ENCODE measurements around the gene GOLGA6D. TPM values are rescaled to one million over a fixed set of nuclear protein-coding genes. Genes with fewer than 3 reads are reported as not detected.
"Not testable (repeated sequence)": the region's sequence is repeated elsewhere in the genome, so short reads cannot be mapped to it uniquely, and the experiment has no call there.

Gene GOLGA6D
- total RNA-seq, 1 experiment from 2014 or later = not detected

DNA sequence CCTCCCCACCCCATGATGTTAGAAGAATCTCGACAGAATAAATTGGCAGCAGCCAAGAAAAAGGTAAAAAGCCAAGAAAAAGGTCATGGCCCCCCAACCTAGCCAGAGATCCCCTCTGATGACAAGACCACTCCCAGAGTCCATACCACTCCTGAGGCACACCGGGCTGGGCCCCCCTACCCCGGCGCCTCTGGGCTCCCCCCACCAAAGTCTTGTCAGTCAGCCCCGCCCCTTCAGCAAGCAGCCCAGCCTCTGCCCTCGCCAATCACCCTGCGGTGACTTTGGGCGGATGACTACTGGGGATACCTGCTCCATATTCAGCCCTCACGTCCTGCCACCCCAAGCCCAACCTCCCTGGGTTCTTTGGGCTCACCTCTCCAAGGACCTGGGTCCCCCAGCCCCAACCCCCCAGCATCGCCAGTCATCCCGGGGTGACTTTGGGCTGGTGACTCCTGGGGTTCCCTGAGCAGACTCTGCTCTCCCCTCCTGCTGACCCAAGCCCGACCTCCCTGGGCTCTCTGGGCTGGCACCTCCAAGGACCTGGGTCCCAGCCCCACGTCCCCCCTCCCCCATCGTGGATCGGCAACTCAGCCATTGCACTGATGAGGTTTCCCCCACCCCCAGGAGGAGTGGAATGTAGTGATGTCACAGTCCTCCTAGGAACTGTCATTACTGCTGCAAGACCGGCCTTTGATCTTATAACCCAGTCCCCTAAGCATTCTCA is 23.9 kb upstream of the GOLGA6D start:
- not testable (repeated sequence) for DNase-seq; H3K27me3 ChIP-seq; H3K27ac ChIP-seq; H3K4me1 ChIP-seq; H3K36me3 ChIP-seq; H3K4me3 ChIP-seq; H3K9me3 ChIP-seq (replicated peaks)

DNA sequence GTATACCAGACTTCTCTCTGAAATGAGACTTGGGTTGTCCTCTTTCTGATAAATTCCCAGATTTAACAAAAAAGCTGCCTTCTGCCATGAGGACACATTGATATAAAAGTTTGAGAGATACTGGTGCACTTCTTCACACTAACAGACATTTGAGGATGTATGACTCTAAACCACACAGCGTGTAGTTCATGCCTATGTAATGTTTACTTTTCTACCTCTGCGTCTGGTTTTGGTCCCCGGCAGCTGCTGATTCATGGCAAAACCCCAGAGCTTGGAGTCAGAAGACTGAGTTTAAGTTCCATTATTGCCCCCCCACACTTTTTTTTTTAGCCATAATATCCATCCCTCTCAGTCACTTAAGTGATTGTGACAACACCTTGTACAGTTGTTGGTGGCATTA is 22.8 kb upstream of the GOLGA6D start:
- not testable (repeated sequence) for H3K27ac ChIP-seq; H3K9me3 ChIP-seq (replicated peaks); H3K36me3 ChIP-seq; H3K4me1 ChIP-seq; H3K27me3 ChIP-seq; H3K4me3 ChIP-seq; DNase-seq

DNA sequence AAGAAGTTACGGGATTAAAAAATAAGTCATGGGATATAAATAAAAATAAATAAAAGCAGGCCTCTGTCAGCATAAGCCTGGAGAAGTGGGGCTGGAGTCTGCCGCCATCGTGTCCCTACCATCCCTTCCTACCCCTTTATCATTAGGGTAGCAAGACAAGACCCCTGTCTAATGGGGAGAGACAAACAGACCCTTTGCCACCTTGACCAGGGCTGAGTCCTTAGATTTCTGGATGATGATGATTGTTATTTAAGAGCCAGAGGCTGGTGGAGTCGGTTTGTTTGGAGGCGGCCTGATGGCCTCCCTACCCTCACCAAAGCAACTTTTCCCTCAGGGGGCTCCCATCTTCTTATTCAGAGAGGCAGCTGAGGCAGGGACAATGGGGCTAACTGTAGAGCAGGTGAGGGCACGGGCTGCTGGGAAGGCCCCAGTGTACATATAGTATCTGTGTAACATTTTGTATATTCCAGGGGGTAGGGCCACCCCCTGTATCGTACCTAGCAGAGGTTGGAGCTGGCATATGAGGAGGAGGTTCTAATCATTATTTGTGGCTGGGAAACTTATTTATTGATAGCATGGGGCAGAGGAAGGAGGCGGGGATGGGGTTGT is 8.8 kb upstream of the GOLGA6D start:
- not testable (repeated sequence) for DNase-seq; H3K4me1 ChIP-seq; H3K27ac ChIP-seq; H3K36me3 ChIP-seq; H3K27me3 ChIP-seq; H3K4me3 ChIP-seq; H3K9me3 ChIP-seq (replicated peaks)

DNA sequence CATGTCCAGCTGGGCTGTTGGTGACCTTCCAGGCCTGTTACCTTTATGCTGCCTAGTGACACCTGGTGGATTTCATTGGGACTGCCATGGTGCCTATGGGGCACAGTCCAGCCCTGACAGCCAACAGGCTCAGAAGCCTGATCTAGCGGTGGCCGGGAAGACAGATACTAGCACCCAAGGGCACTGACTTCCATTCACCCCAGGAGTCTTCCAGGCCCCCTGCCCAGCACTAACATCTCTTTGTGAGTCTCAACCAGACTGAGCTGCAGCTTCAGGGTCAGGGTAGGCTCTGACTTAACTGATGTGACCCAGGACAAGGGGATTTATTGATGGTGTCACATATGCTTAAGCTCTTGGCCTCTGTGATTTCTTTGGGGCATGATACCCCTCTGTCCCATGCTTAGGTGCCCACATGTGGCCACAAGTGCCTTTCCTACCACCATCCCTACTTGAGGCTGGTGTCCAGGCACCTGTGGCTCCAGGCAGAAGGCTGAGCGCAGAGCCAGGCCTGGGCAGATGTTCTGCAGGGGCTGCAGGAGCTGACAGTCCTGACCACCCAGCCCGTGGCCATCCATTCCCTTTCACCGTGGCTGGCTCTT is 8.0 kb upstream of the GOLGA6D start:
- not testable (repeated sequence) for H3K36me3 ChIP-seq; H3K27ac ChIP-seq; H3K9me3 ChIP-seq (replicated peaks); H3K4me3 ChIP-seq; H3K4me1 ChIP-seq; H3K27me3 ChIP-seq
- peak in 1 of 2 experiments; percentile 57 for DNase-seq

DNA sequence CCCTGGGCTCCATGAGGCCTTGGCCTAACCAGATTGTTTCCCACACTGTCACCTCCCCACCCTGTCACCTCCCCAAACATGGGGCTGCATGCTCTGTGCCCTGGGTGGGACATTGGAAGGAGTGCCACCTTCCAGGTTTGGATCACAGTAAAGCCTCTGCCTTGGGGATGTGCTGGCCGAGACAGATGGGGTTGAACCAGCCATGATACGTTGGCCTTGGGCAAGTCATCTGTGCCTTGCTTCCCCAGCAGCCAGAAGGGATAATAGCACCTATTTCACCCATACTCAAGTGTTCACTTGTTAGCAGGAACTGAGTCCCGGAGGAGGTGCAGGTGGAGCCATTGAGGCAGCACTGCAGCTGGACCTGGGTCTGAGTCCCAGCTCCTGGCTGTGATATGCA is 7.0 kb upstream of the GOLGA6D start:
- H3K4me3 ChIP-seq; DNase-seq; H3K27me3 ChIP-seq; H3K27ac ChIP-seq; H3K36me3 ChIP-seq; H3K4me1 ChIP-seq; H3K9me3 ChIP-seq (replicated peaks): not testable (repeated sequence)

DNA sequence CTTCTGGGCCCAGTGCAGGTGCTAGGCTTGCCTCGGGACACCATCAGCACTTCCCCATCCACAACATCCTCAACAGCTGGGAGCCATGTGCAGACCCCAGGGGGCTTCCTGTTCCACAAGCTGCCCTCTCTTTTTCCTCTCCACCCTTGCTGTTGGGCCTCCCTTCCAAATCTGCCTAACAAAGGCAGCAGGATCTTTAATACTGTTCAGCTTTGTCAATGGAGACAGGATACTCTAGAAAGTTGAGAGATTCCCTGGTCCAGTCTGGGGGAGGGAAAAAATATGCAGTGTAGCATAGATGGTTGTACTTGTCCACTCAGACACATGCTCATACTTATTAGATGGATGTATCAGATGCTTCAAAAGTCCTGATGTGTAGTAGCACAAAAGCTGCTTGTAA is 4.1 kb upstream of the GOLGA6D start:
- not testable (repeated sequence) for H3K4me3 ChIP-seq, DNase-seq

DNA sequence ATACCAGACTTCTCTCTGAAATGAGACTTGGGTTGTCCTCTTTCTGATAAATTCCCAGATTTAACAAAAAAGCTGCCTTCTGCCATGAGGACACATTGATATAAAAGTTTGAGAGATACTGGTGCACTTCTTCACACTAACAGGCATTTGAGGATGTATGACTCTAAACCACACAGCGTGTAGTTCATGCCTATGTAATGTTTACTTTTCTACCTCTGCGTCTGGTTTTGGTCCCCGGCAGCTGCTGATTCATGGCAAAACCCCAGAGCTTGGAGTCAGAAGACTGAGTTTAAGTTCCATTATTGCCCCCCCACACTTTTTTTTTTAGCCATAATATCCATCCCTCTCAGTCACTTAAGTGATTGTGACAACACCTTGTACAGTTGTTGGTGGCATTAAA is 1.5 kb downstream of the GOLGA6D start:
- not testable (repeated sequence) for H3K4me1 ChIP-seq; H3K27ac ChIP-seq; DNase-seq; H3K36me3 ChIP-seq; H3K9me3 ChIP-seq (replicated peaks); H3K4me3 ChIP-seq; H3K27me3 ChIP-seq

More for the DNA sequence above, 4.1 kb upstream of the GOLGA6D start:
- H3K4me1 ChIP-seq; H3K9me3 ChIP-seq (replicated peaks); H3K27ac ChIP-seq; H3K27me3 ChIP-seq; H3K36me3 ChIP-seq: not testable (repeated sequence)

DNA sequence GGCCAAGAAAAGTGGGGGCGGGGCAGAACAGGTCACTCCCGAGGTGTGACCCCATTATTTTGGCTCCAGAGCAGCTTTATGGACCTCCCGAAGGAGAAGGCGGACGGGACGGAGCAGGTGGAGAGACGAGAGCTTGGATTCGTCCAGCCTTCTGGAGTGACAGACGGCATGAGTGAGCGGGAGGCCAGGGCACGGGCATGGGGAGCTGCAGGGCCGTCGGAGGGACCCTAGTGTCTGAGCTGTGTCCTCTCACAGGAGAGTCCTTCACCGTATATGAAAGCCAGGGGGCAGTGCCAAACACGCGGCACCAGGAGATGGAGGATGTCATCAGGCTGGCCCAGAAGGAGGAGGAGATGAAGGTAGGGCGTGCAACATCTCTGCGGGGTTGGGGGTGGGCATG is 11.0 kb downstream of the GOLGA6D start:
- H3K27me3 ChIP-seq; H3K36me3 ChIP-seq; H3K27ac ChIP-seq; H3K4me3 ChIP-seq; DNase-seq; H3K4me1 ChIP-seq; H3K9me3 ChIP-seq (replicated peaks): not testable (repeated sequence)

DNA sequence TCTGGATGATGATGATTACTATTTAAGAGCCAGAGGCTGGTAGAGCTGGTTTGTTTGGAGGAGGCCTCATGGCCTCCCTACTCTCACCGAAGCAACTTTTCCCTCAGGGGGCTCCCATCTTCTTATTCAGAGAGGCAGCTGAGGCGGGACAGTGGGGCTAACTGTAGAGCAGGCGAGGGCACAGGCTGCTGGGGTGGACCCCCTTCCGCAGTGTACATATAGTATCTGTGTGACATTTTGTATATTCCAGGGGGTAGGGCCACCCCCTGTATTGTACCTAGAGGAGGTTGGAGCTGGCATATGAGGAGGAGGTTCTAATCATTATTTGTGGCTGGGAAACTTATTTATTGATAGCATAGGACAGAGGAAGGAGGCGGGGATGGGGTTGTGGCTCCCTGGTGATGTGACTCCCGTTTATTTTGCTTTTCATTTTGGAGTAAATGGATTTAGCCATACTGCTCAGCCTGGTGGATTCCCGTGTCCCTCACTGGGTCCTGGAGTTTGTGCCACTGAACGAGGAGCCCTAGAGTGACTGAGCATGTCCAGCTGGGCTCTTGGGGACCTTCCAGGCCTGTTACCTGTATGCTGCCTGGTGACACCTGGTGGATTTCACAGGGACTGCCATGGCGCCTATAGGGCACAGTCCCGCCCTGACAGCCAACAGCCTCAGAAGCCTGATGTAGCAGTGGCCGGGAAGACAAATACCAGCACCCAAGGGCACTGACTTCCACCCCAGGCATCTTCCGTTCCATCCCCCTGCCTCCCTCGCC is 16.1 kb downstream of the GOLGA6D start:
- not testable (repeated sequence) for H3K36me3 ChIP-seq; H3K27ac ChIP-seq; DNase-seq; H3K4me1 ChIP-seq; H3K4me3 ChIP-seq; H3K9me3 ChIP-seq (replicated peaks); H3K27me3 ChIP-seq

DNA sequence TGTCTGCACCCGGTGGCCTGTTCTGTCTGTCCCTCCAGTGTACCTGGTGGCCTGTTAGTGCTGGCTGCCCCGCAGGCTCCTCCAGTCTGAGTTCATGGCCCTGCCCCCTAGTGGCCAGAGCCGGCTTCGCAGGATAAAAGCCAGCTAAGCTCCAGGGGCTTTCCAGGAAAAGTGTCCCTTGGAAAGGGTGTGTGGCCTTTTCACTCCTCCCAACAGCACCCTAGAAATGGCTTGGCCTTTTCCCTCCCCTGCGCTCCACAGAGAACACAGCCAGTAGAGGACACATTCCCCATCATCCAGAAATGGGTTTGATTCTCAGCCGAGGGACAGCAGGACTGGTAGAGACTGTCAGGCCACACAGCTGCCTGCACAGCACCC is 16.7 kb downstream of the GOLGA6D start:
- not testable (repeated sequence) for H3K27ac ChIP-seq; H3K9me3 ChIP-seq (replicated peaks); H3K4me3 ChIP-seq; H3K36me3 ChIP-seq; H3K27me3 ChIP-seq; H3K4me1 ChIP-seq
- DNase-seq = peak in 1 of 2 experiments; percentile 49

DNA sequence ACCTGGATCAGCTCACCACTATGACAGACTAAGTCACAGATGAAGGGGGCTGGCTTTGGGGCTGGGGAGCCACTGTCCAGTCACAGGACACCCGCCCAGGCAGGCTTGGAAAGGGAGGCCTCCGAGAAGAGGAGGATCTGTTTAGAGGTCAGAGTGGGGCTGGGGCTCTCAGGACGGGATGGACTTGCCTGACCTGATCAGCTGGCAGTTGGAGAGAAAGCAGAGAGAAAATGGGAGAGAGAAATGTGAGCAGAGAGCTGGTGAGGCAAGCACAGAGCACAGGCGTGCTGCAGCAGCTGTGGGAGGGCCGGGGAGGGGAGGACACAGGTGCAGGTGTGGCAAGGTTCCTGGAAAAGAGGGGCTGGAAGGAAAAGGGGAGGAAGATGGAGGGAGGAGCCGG is 17.4 kb downstream of the GOLGA6D start:
- DNase-seq; H3K27me3 ChIP-seq; H3K27ac ChIP-seq; H3K9me3 ChIP-seq (replicated peaks); H3K36me3 ChIP-seq; H3K4me1 ChIP-seq; H3K4me3 ChIP-seq: not testable (repeated sequence)

DNA sequence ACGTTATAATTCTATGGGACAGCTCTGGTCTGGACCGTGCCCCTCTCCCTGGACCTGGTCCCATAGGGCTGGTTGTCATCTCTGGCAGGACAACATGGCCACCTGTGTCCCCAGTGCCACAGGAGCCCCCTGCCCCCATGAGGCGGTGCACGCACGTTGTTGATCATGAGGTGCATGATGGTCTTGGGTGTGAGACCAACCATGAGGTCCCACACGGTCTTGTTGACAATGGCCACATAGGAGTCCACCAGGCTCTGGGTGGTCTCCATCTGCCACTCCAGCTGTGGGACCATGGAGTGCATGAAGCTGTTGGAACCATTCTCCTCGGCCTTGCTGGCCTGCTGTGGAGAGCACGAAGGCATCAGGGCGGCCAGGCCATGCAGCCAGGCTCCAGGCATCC is 19.7 kb downstream of the GOLGA6D start:
- Histone ChIP-seq H3K4me1 (no peaks in the 10 kb centered on the region), H3K27me3 (peaks cover 12% of the 10 kb centered on the region), H3K9me3 (replicated peaks) (no peaks in the 10 kb centered on the region), H3K4me3 (no peak overlapping the region), H3K27ac (no peak overlapping the region), H3K36me3 (no peaks in the 10 kb centered on the region)
- no peak for DNase-seq

DNA sequence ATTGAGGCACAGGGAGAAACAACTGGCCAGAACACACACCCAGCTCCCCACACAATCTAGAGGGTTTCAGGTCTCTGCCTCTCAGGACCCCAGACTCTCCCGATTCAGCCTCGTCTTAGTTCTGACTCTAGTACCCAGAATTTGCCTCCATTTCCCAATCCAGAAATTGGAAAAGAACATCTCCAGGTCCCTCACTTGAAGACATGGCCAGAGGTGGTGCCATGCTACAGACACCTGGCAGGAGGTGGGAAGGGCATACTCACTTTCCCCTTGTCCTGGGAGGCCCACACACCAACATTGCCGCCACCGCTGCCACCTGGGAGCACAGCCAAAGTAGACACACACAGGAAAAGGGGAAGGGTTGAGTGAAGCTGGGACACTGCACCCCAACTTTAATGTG is 20.1 kb downstream of the GOLGA6D start:
- H3K4me3 ChIP-seq; H3K4me1 ChIP-seq; H3K9me3 ChIP-seq (replicated peaks); DNase-seq; H3K27ac ChIP-seq; H3K36me3 ChIP-seq: not testable (repeated sequence)
- H3K27me3 ChIP-seq = peaks cover 12% of the 10 kb centered on the region

DNA sequence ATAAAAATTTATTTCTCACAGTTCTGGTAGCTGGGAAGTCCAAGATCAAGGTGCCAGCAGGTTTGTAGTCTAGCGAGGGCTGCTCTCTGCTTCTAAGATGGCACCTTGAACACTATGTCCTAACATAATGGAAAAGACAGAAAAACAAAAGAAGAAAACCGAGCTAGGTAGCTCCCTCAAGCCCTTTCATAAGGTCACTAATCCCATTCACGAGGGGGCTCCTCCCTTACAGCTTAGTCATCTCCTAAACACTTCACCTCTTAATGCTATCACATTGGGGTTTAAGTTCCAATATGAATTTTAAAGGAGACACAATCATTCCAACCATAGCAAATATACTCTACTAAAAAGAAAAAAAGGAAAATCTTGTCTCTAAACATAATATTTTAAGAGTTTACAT is 23.6 kb downstream of the GOLGA6D start:
- no peaks in the 10 kb centered on the region for H3K4me1 ChIP-seq
- no peak overlapping the region for H3K4me3 ChIP-seq
- DNase-seq = no peak
- no peaks in the 10 kb centered on the region for H3K9me3 ChIP-seq (replicated peaks)
- no peak overlapping the region for H3K27ac ChIP-seq
- peaks cover 15% of the 10 kb centered on the region for H3K27me3 ChIP-seq
- no peaks in the 10 kb centered on the region for H3K36me3 ChIP-seq

DNA sequence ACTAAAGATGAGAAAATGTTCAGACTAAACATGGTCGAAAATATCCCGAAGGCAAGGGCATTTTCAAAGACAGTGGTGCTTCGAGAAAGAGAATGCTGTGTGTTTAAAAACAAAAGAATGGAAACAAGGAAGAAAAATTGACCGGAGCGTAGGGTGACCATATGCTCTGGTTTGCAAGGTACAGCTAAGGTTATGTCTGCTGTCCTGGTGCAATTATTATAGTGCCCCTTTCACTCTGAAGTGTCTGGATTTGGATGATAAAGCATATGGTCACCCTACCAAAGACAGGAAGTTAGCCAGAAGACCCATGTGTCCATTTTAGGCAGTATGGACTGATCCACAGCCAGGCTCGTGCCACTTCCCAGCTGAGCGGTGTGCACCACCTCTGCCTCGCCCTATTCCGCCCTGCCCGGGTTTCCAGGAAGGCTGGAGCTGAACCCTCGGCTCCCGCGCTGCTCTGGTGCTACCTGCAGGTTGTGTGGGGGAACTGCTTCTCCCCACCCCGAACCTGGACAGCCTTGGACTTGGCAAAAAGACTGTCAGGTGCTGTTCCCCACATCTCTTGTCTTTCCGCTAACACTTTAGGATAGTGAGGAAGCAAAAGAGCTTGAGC is 25.2 kb downstream of the GOLGA6D start:
- no peaks in the 10 kb centered on the region for H3K9me3 ChIP-seq (replicated peaks)
- no peaks in the 10 kb centered on the region for H3K4me1 ChIP-seq
- H3K27ac ChIP-seq = no peak overlapping the region
- DNase-seq = peak; percentile 71 to 73
- no peak overlapping the region for H3K4me3 ChIP-seq
- H3K36me3 ChIP-seq = no peaks in the 10 kb centered on the region
- peaks cover 15% of the 10 kb centered on the region for H3K27me3 ChIP-seq
